Measurements from ENCODE around the gene RBM18.

Gene RBM18

GRCh38 chr9:122281368-122281767 lies 16.7 kb upstream of the RBM18 start:
- TF ChIP-seq CTCF (IDR thresholded peaks at IDR 0.05; ENCODE audit: low read depth, low read length), result no peak
- no peaks in the 10 kb centered on the region; the same call in 1 of the 2 replicates for H3K4me1 ChIP-seq
- DNase-seq, result no peak
- peaks cover 43% of the 10 kb centered on the region for H3K36me3 ChIP-seq
- no peaks in the 10 kb centered on the region for H3K9me3 ChIP-seq
- H3K27me3 ChIP-seq, result no peaks in the 10 kb centered on the region
- no peak overlapping the region for H3K4me3 ChIP-seq (ENCODE audit: low read depth, low read length)

- no peak for DNase-seq
- no peak overlapping the region for H3K4me3 ChIP-seq (ENCODE audit: low read depth, low read length)
- no peaks in the 10 kb centered on the region; the same call in 1 of the 2 replicates for H3K4me1 ChIP-seq
- no peaks in the 10 kb centered on the region for H3K27me3 ChIP-seq
- no peak for TF ChIP-seq CTCF (IDR thresholded peaks at IDR 0.05; ENCODE audit: low read depth, low read length)
- peaks cover 39% of the 10 kb centered on the region for H3K36me3 ChIP-seq
- no peaks in the 10 kb centered on the region for H3K9me3 ChIP-seq
These were observed 12.8 kb upstream of the RBM18 start for GRCh38 chr9:122277285-122277897.

GRCh38 chr9:122276096-122276495 lies 11.5 kb upstream of the RBM18 start:
- H3K36me3 ChIP-seq, result peaks cover 46% of the 10 kb centered on the region
- no peak for TF ChIP-seq CTCF (IDR thresholded peaks at IDR 0.05; ENCODE audit: low read depth, low read length)
- H3K9me3 ChIP-seq, result no peaks in the 10 kb centered on the region
- no peak for DNase-seq
- H3K4me3 ChIP-seq (ENCODE audit: low read depth, low read length), result no peak overlapping the region
- no peaks in the 10 kb centered on the region; the same call in 1 of the 2 replicates for H3K4me1 ChIP-seq
- no peaks in the 10 kb centered on the region for H3K27me3 ChIP-seq

- Histone ChIP-seq H3K4me1 (no peaks in the 10 kb centered on the region), H3K27me3 (no peaks in the 10 kb centered on the region), H3K9me3 (no peaks in the 10 kb centered on the region), H3K4me3 (ENCODE audit: low read depth, low read length) (no peak overlapping the region), H3K36me3 (peaks cover 45% of the 10 kb centered on the region)
- no peak for TF ChIP-seq CTCF (IDR thresholded peaks at IDR 0.05; ENCODE audit: low read depth, low read length)
- DNase-seq, result no peak
These were observed 9.4 kb upstream of the RBM18 start for GRCh38 chr9:122274055-122274454.

- H3K36me3 ChIP-seq, result peaks cover 21% of the 10 kb centered on the region
- no peak for DNase-seq
- no peaks in the 10 kb centered on the region for H3K9me3 ChIP-seq
- no peak for TF ChIP-seq CTCF (IDR thresholded peaks at IDR 0.05; ENCODE audit: low read depth, low read length)
- H3K4me3 ChIP-seq (ENCODE audit: low read depth, low read length), result no peak overlapping the region
- H3K27me3 ChIP-seq, result no peaks in the 10 kb centered on the region
- no peaks in the 10 kb centered on the region for H3K4me1 ChIP-seq
These were observed 3.6 kb upstream of the RBM18 start for GRCh38 chr9:122268041-122268814.
